Right lobe of liver (tissue), 4 donors: Measurements from ENCODE around the gene FNIP2.

Experiments used
- CTCF ChIP-seq, 4 donors: fragments of 200-600 bp in 3 of 4; fragments of 450-650 bp in 1 of 4; IDR thresholded peaks; one replicate each; pipeline versions ENCODE4 v1.5.1 to v1.8.0; 2016 to 2022; ENCODE audit warnings: antibody characterized with exemption in 4 of 4, mild to moderate bottlenecking in 2 of 4
- POLR2A ChIP-seq: fragments of 450-650 bp; IDR thresholded peaks from one replicate; pipeline ENCODE4 v1.6.1; 2017; ENCODE audit warnings: antibody characterized with exemption, mild to moderate bottlenecking
- donor health status: DM: no; HTN: no; CAD: no.
- donor health status: DM: no; HTN: no; CAD: no.
- donor health status: DM: no; HTN: yes; CAD: no.

DNA sequence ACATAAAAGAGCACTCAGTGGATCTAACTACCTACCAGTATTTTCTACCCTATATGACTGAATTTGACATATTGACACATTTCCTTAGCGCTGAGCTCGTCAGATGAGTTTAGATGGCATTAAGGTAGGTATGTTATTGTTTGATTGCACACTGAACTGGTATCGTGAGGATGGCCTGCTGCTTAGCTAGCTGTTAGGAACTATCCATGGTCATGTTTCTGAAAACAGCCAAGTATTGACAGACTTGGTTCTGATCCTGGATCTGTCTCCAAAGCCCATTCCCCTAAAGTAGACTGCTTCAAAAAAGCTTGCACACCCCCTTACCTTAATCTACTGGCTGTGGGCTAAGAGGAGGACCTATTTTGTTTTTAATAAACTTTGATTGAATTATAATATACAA lies 32.9 kb downstream of the FNIP2 start:
- TF ChIP-seq CTCF (IDR thresholded peaks at IDR 0.05) (no peak), POLR2A (no peak)
